Stimulated activated CD8-positive, alpha-beta memory T cell treated with anti-CD3 and anti-CD28 coated beads, Interleukin-4, amount 100 ng/mL, for 4 hours (primary cell): ENCODE results near the gene PTPRE.

ENCODE experiments used
- DNase-seq, 2 donors: peaks; one replicate each; pipeline ENCODE4 v3.0.0-alpha.2; 2020; ENCODE audit warnings: low read depth in 2 of 2, low spot score in 1 of 2

PTPRE gene

DNA sequence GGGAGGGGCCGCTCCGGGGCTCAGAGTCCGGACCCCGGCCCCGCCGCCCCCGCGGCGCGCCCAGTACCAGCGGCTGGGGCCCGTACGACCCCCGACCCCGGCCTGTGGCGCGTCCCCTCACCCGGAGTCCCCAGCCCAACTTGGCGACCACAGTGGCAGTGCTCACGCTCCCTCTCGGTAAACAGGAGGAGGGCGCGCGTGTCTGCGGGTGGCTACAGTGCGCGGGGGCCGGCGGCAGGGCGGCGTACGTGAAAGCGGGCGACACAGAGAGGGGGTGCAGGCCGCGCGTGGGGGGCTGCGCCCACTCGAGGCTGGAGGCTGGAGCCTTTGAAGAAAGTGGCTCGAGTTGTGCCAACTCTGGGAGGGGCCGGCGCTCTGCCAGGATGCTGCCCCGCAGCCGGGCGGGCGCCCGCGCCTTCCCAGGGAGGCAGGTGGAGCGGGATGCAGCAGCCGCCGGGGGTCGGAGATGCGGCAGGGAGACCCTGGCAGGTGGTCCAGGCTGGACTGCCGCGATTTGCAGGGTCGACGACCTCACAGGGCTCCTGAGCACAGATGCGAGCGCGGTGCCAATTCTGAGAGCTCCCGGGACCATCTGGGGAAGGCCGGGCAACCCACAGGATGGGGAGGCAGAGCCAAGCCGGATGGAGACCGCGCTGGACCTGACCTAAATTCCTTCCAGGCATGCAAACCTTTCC lies 655 bp downstream of the PTPRE start:
- DNase-seq: no peak

- DNase-seq: no peak
Measured at GRCh38 chr10:127908106-127908958, 1.4 kb downstream of the PTPRE start.

GRCh38 chr10:127908959-127909267 lies 2.0 kb downstream of the PTPRE start:
- no peak for DNase-seq

DNA sequence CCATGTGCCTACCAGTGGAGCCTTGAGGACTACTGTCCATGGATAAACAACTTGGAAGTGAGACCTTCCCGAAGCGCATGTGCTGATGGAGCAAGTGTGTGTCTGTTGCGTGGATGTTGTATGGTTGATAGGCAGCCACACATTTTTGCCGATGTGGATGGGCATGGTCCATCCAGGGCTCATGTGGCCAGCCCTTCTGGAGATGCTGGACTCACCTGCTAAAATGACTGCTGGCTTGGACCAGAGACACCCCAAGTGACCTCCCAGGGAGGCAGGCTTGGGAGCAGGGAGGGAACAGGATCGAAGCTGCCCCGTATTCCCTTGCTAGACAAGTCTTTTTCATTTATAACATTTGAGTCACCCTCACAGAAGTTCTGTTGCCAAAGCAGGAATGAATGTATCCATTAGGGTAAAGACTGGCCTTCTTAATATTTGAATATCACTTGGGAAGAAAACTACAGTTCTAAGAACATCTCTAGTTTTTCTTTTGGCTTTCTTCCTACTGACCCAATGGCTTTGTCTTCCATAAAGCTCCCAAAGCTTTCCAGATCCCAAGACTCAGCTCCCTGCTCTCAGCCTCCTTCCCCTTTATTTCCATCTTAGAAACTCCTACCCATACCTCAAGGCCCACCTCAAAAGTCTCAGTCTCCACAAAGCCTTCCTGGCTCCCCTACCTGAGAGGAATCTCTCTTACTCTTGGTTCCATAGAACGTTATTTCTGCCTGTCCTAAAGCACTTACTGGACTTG lies 3.0 kb downstream of the PTPRE start:
- DNase-seq: no peak

- no peak for DNase-seq
Measured at GRCh38 chr10:127910464-127910770, 3.5 kb downstream of the PTPRE start.

DNA sequence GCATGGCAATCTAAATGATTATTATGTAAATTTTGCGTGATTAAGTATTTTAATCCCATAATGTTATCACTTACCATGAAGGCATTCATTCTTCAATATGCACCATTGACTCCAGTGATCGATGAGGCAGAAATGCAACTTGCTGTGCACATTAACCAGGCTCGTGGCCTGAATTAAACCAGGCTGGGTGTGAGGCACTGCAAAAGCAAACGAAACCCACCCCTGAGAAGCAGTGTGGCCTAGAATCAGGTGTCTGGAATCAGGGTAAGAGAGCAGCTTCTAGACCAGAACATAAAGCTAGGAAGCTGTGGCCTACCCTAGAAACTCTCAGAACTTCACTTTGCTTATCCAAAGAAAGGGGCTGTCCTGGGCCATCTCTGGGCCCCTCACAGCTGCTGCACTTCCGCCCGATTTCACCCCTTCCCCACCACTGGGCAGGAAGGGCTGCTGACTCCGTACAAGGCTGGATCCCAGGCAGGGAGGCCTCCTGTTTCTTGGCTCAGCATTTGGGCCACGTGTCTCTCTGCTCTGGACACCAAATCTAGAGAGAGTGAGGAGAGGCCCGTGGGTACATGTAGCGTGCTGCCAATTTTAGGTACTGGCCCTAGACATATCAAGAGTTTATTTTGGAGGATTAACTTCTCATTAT lies 4.4 kb downstream of the PTPRE start:
- no peak for DNase-seq

DNA sequence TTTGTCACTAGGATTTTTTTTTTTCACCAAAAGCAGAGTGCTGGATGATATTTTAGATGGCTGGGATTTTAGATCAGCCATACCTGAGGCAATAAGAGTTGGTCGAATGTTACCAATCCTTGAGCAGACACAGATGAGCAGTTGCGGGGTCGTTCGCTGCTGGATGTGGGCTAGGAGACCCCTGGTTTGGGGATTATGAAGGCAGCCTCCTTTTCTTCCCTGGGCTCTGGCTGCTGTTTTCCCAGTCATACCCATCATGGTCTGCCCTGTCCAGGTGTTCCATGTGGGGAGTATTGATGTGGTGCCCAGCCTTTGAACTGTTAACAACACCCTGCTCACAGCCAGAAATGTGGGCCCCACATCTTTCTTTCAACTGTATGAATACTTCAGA lies 5.0 kb downstream of the PTPRE start:
- DNase-seq: no peak

DNA sequence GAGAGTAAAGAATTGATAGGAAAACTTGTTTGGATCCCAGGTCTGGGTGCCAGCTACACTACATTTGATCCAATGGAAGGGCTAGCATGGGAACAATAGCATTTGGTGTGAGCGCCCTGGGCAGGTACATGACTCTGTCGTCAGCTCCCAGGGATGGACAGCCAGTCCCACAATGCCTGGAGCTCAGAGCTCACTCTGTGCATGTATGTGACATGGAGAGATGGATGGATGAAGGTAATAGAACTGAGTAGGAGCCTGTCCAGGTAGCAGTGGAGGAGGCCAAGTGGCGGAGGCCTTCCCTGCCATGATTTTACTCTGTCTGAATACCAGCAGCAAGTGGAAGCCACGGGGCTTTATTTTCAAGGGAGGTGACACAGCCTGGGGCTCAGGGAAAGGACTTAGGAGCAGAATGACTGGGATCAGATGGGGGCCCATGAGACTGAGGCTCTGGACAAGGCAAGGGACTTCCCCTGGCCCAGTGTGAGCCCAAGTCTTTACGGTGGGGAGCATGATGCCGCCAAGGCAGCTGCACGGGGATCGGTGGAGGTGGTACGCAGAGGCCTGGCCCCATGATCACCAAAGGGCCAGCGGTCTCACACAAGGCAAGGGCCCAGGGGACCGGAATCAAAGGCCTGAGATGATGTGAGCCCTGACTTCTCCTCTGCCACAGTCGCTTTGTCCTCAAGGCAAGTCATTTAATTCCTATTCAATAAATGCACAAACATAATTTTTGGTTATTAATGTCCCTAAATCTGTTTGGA lies 5.9 kb downstream of the PTPRE start:
- DNase-seq: no peak

- DNase-seq: no peak
Measured at GRCh38 chr10:127913368-127913759, 6.5 kb downstream of the PTPRE start.

- no peak for DNase-seq
Measured at GRCh38 chr10:127915324-127915723, 8.4 kb downstream of the PTPRE start.

GRCh38 chr10:127916826-127917225 lies 9.9 kb downstream of the PTPRE start:
- DNase-seq: no peak

GRCh38 chr10:127918572-127918971 lies 11.7 kb downstream of the PTPRE start:
- no peak for DNase-seq

GRCh38 chr10:127919418-127920271 lies 12.7 kb downstream of the PTPRE start:
- DNase-seq: no peak

DNA sequence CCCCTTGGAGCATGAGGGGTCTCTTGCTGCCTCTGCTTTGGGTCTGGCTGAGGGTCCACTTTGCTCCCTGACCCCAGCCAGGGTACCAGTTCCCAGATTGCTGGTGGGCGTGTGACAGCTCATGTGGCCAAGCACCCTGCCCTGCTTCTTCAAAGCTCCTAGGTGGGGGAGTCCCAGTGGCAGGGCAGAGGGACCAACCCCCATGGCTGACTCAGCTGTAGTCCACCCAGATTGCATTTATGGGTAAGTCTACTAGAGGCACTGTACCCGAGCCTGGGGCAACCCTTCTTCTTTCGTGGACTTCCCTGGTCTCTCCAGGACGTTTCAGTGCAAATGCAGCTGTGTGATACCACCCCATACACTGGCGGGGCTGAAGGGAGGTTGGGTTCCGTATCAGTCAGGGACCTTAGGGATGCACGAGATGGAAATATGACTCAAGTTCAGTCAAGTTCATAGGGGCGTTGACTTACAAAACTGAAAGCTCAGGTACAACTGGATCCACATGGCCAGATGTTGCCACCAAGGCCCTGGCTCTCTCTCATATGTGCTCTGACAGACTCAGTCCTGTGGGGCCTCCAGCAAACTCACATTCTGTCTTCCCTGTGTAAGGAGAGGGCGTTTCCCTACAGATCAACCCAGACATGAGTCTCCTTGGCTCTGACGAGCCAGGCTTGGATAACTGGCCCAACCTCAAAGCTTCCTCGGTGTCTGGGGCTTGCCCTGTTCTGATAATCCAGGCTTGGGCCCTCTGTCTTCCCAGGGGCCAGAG lies 13.6 kb downstream of the PTPRE start:
- no peak for DNase-seq

DNA sequence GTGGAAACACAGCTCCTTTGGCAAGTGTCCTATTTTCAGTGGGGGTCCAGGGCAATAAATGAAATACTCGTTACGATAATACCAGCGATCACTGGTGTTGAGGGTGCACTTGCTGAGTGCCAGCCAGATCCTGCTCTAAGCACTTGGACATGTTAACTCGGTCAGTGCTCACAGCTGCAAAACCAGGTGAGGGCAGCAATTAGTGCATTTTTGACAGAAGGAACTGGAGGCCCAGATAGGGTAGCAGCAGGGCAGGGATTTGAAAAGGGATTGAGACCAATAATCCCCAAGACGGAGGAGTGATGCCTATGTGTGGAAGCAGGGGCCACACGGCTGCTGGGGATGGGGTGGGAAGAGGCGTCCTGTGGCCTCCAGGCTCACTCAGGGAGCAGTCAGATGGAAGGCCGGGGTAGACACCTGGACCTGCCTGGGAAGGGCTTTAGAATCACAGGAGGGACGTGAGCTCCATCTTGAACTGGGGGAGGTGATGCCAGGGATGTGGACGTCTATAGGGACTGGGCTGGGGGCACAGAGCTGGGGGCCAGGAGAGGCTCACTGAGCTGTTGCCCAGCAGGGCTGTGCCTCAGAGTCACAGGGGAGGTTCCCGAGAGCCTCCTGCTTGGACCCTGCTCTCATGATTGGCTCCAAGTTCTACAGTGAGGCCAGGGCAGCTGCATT lies 14.3 kb downstream of the PTPRE start:
- no peak for DNase-seq

GRCh38 chr10:127921753-127922145 lies 14.8 kb downstream of the PTPRE start:
- no peak for DNase-seq

GRCh38 chr10:127922206-127922605 lies 15.3 kb downstream of the PTPRE start:
- DNase-seq: no peak

GRCh38 chr10:127922675-127923366 lies 15.9 kb downstream of the PTPRE start:
- DNase-seq: no peak
